ENCODE measurements around the gene NFASC.

NFASC gene

GRCh38 chr1:204960306-204961125 is 89.9 kb downstream of the NFASC start:
- Histone ChIP-seq H3K27ac (no peak overlapping the region), H3K36me3 (peaks cover 0 to 34% (median 10%) of the 10 kb centered on the region in 3 donors), H3K4me1 (no peaks in the 10 kb centered on the region), H3K4me3 (no peak overlapping the region), H3K27me3 (peaks cover 0 to 4% of the 10 kb centered on the region in 2 donors), H3K9me3 (no peaks in the 10 kb centered on the region)
- intact Hi-C loops (cut with DNase I; ENCODE audit: low total_unique reads) = no loop called here
- TF ChIP-seq CTCF (IDR thresholded peaks at IDR 0.05) = no peak
- DNase-seq = no peak

DNA sequence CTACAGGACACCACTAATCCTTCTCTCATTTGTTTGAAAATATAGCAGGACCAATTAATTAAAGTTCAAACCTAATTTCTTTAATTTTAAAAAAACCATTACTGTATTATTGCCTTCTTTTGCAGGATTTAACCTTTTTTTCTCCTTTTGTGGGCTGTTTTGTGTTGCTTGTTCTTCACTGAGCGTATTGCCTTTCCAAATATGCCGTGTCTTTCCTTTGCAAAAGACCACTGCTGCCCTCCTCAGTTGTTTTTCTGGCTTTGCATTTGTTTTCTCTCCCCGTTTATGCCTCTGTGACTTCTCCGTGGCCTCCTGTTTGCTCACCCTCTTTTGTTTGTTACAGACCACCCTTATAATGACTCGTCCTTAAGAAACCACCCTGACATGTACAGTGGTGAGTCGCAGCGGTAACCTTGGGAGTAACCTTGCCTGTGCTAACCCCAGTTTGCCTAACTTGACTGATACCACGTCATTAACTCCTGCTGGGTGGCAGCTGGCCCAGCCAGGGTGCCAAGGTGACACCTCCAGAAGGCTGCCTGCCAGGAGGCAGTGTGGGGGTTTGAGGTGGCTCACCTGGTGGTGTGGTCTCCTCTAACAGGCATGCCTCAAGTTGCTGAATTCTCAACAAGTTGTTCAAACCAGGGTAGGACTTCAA is 91.2 kb downstream of the NFASC start:
- DNase-seq = no peak
- peaks cover 0 to 4% of the 10 kb centered on the region in 2 donors for H3K27me3 ChIP-seq
- H3K4me1 ChIP-seq = no peaks in the 10 kb centered on the region
- intact Hi-C loops (cut with DNase I; ENCODE audit: low total_unique reads) = no loop called here
- no peak overlapping the region for H3K4me3 ChIP-seq
- H3K27ac ChIP-seq = no peak overlapping the region
- no peaks in the 10 kb centered on the region for H3K9me3 ChIP-seq
- H3K36me3 ChIP-seq = peaks cover 0 to 34% (median 10%) of the 10 kb centered on the region in 3 donors
- TF ChIP-seq CTCF (IDR thresholded peaks at IDR 0.05) = no peak

GRCh38 chr1:204962742-204963632 is 92.3 kb downstream of the NFASC start:
- intact Hi-C loops (cut with DNase I; ENCODE audit: low total_unique reads) = no loop called here
- no peak for DNase-seq

DNA sequence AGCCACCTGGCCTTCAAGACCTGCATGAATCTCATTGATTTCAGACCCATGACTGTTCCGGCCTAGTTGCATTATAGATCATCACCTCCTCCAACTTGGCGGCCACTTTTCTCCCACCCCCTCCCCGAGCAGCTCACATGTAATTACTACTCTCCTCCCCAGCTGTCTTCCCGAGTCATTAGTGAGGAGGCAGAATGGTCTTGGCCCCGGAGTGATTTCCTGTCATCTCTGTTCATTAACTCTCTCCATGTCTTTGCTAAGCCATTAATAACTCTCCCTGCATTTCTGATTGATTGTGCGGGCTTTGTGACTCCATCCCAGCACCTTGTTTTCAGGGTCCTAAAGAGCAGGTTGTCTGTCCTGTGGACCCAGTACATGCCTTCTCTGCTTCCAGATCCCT is 96.8 kb downstream of the NFASC start:
- H3K4me3 ChIP-seq = no peak overlapping the region
- no peaks in the 10 kb centered on the region for H3K4me1 ChIP-seq
- no peaks in the 10 kb centered on the region for H3K9me3 ChIP-seq
- H3K36me3 ChIP-seq = peaks cover 7 to 41% (median 22%) of the 10 kb centered on the region in 3 donors
- no peak for DNase-seq
- no peak overlapping the region for H3K27ac ChIP-seq
- TF ChIP-seq CTCF (IDR thresholded peaks at IDR 0.05) = no peak
- H3K27me3 ChIP-seq = peaks cover 0 to 4% of the 10 kb centered on the region in 2 donors
- intact Hi-C loops (cut with DNase I; ENCODE audit: low total_unique reads) = no loop called here

More at GRCh38 chr1:204962742-204963632, 92.3 kb downstream of the NFASC start:
- TF ChIP-seq CTCF (IDR thresholded peaks at IDR 0.05) = no peak
- Histone ChIP-seq H3K4me3 (no peak overlapping the region), H3K27ac (no peak overlapping the region), H3K9me3 (no peaks in the 10 kb centered on the region), H3K27me3 (peaks cover 0 to 4% of the 10 kb centered on the region in 2 donors), H3K4me1 (no peaks in the 10 kb centered on the region), H3K36me3 (peaks cover 1 to 28% (median 4%) of the 10 kb centered on the region in 3 donors)

- no peak for DNase-seq
- Histone ChIP-seq H3K4me1 (no peaks in the 10 kb centered on the region), H3K27ac (no peak overlapping the region), H3K27me3 (peaks cover 0 to 2% of the 10 kb centered on the region in 2 donors), H3K36me3 (peaks cover 7 to 46% (median 22%) of the 10 kb centered on the region in 3 donors), H3K4me3 (no peak overlapping the region), H3K9me3 (no peaks in the 10 kb centered on the region)
- intact Hi-C loops (cut with DNase I; ENCODE audit: low total_unique reads) = no loop called here
- TF ChIP-seq CTCF (IDR thresholded peaks at IDR 0.05) = no peak
Observed at GRCh38 chr1:204968135-204968534, 97.5 kb downstream of the NFASC start.
